ENCODE results near the gene SUPT3H. TPM values are rescaled to one million over a fixed set of nuclear protein-coding genes. Genes with fewer than 3 reads are reported as not detected.

SUPT3H gene
- total and polyA plus RNA-seq, 2 of the 8 experiments (the other 6 are each of a cell fraction or from before 2014, with no cell fraction given) = 18.8 to 23.0 TPM

DNA sequence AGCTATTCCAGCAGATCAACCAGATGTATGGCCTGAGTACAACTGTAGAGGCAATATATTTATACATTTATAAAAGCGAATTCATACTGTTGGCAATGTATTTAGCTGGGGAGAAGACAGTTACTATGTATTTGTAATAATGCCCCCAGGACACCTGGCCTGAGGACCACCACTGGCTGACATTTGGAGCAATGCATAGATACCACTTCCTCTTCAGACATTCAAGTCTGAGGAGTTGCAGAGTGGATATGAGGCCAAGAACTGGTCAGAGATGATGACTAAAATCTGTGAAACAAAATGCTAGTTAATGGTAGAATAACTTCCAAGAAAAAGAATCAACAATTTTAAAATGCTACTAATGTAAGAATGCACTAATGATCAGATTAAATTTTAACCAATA is 527.9 kb downstream of the SUPT3H start:
- Histone ChIP-seq H3K9ac (replicated peaks in 1 of 4; ENCODE audit: extremely low read depth in 1 of 4, low read depth in 3 of 4, low read length in 3 of 4) (no peak overlapping the region), H2BK15ac (ENCODE audit: low read length) (no peak overlapping the region), H3K14ac (ENCODE audit: insufficient read length) (no peak overlapping the region), H4K20me1 (replicated peaks in 1 of 2; ENCODE audit: control insufficient read depth in 1 of 2, insufficient read depth in 2 of 2, low read length in 2 of 2) (no peaks in the 10 kb centered on the region), H2AK5ac (ENCODE audit: low read depth, low read length) (no peak overlapping the region), H3K27ac (ENCODE audit: low read depth, low read length) (no peak overlapping the region), H3K23ac (ENCODE audit: insufficient read length) (no peak overlapping the region), H3K4me2 (ENCODE audit: insufficient read depth in 1 of 2, low read depth in 2 of 2, low read length in 2 of 2) (no peak overlapping the region), H3K4me1 (replicated peaks in 1 of 4; ENCODE audit: control insufficient read depth in 3 of 4, insufficient read depth in 4 of 4, low read length in 3 of 4) (no peaks in the 10 kb centered on the region), H3K79me1 (ENCODE audit: low read depth, low read length) (no peaks in the 10 kb centered on the region), H4K8ac (ENCODE audit: extremely low read depth, insufficient read depth, low read length) (no peak overlapping the region), H3K27me3 (replicated peaks in 1 of 4; ENCODE audit: control insufficient read depth in 3 of 4, extremely low read depth in 1 of 4, insufficient read depth in 3 of 4, low read length in 3 of 4) (no peaks in the 10 kb centered on the region), H3K23me2 (ENCODE audit: low read depth, low read length) (no peaks in the 10 kb centered on the region), H3K79me2 (ENCODE audit: control insufficient read depth in 1 of 2, insufficient read depth in 2 of 2, low read length in 2 of 2) (no peaks in the 10 kb centered on the region), H3K18ac (ENCODE audit: extremely low read depth, low read length) (no peak overlapping the region), H2BK12ac (ENCODE audit: low read depth, low read length) (no peak overlapping the region), H3K36me3 (ENCODE audit: control insufficient read depth in 2 of 4, insufficient read depth in 4 of 4, low read length in 3 of 4) (no peaks in the 10 kb centered on the region), H2BK20ac (ENCODE audit: low read length) (no peak overlapping the region), H4K91ac (replicated peaks; ENCODE audit: insufficient read length, low read length) (no peak overlapping the region), H2AFZ (ENCODE audit: low read length) (no peak overlapping the region), H3K4me3 (ENCODE audit: extremely low read depth in 1 of 4, insufficient read depth in 2 of 4, low read depth in 3 of 4, low read length in 4 of 4) (no peak overlapping the region), H3K4ac (replicated peaks; ENCODE audit: insufficient read length, low read depth, low read length) (no peak overlapping the region), H3K56ac (replicated peaks; ENCODE audit: insufficient read length, low read depth, low read length) (no peak overlapping the region), H2BK120ac (replicated peaks; ENCODE audit: low read depth, low read length) (no peak overlapping the region), H3K9me3 (ENCODE audit: insufficient read depth in 2 of 2, low read depth in 1 of 2, low read length in 1 of 2) (no peaks in the 10 kb centered on the region), H2BK5ac (ENCODE audit: low read depth, low read length) (no peak overlapping the region), H4K5ac (ENCODE audit: insufficient read length, low read depth, low read length) (no peak overlapping the region)
- ChIA-PET CTCF (ENCODE audit: partially characterized antibody) (interaction anchor here (2.4 kb wide), 1 partner anchor 14 kb away, joined by 4 read pairs; no protein-coding TSS in a partner anchor), POLR2A (ENCODE audit: partially characterized antibody) (interaction anchor here (0.6 kb wide), 1 partner anchor 513 kb away, joined by 3 read pairs; no protein-coding TSS in a partner anchor)
- FAIRE-seq (no peak), DNase-seq (ENCODE audit: low read depth in 1 of 2, low spot score in 2 of 2) (no peak)
- TF ChIP-seq BRCA1 (IDR thresholded peaks at IDR 0.05; ENCODE audit: low read depth, low read length) = no peak
- TF ChIP-seq, protein P1, sequence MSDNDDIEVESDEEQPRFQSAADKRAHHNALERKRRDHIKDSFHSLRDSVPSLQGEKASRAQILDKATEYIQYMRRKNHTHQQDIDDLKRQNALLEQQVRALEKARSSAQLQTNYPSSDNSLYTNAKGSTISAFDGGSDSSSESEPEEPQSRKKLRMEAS (IDR thresholded peaks at IDR 0.05) = no peak
- no peak for TF ChIP-seq NANOG (IDR thresholded peaks at IDR 0.05; ENCODE audit: insufficient read depth, low read depth, low read length, poor library complexity, severe bottlenecking)
- no peak for TF ChIP-seq RNF2 (IDR thresholded peaks at IDR 0.05; ENCODE audit: borderline replicate concordance, low read depth, low read length, missing control alignments, poor library complexity, severe bottlenecking)
- no peak for TF ChIP-seq JUN (IDR thresholded peaks at IDR 0.05; ENCODE audit: low read depth, low read length)
- TF ChIP-seq SIRT6 (IDR thresholded peaks at IDR 0.05; ENCODE audit: low read length) = no peak
- no peak for TF ChIP-seq CTBP2 (IDR thresholded peaks at IDR 0.05; ENCODE audit: borderline replicate concordance, insufficient read depth, insufficient read length, low read length)
- no peak for TF ChIP-seq SIN3A (conservative IDR thresholded peaks at IDR 0.05 in 1 of 2, IDR thresholded peaks at IDR 0.05 in 1 of 2; ENCODE audit: low read depth in 1 of 2, low read length in 2 of 2)
- no peak for TF ChIP-seq NRF1 (IDR thresholded peaks at IDR 0.05; ENCODE audit: low read depth, low read length)
- no peak for TF ChIP-seq SUZ12 (IDR thresholded peaks at IDR 0.05; ENCODE audit: low read length)
- TF ChIP-seq RFX5 (IDR thresholded peaks at IDR 0.05; ENCODE audit: borderline replicate concordance, low read depth, low read length) = no peak
- 80% methylated on average over 1 of the region's 1 CpG; no CpG with 5 or more reads in 1 of the 2 experiments for WGBS, 2 experiments (ENCODE audit: extremely low coverage in 1 of 2, insufficient coverage in 1 of 2, insufficient read length in 1 of 2, insufficient replicate concordance in 2 of 2, low coverage in 1 of 2, low lambda C conversion rate in 2 of 2, missing lambda C conversion rate in 1 of 2)
